Testis (tissue), 3 donors: ENCODE measurements around the gene IGFBP2. TPM values are rescaled to one million over a fixed set of nuclear protein-coding genes. Genes with fewer than 3 reads are reported as not detected.

Experiments used
- DNase-seq: peaks from one replicate; pipeline ENCODE4 v3.0.0-alpha.2; 2019
- H3K27ac ChIP-seq, 2 donors: fragments of 200-600 bp; sonication (generic); one replicate each; pipeline ENCODE4 v1.5.1; 2019
- H3K27me3 ChIP-seq: fragments of 200-600 bp; sonication (generic); one replicate; pipeline ENCODE4 v1.5.1; 2019
- H3K36me3 ChIP-seq: fragments of 200-600 bp; sonication (generic); one replicate; pipeline ENCODE4 v1.5.1; 2017; ENCODE audit warnings: low read depth; ENCODE audit errors: missing control alignments
- H3K4me1 ChIP-seq: fragments of 200-600 bp; sonication (generic); one replicate; pipeline ENCODE4 v1.5.1; 2019
- H3K4me3 ChIP-seq, 2 donors: fragments of 200-600 bp; sonication (generic); one replicate each; pipeline ENCODE4 v1.5.1; 2017 to 2019
- H3K9me3 ChIP-seq: fragments of 200-600 bp; sonication (generic); one replicate; pipeline ENCODE4 v1.5.1; 2017
- POLR2A ChIP-seq: fragments of 450-650 bp; IDR thresholded peaks from one replicate; pipeline ENCODE4 v1.6.1; 2017; ENCODE audit warnings: antibody characterized with exemption, mild to moderate bottlenecking, moderate library complexity
- WGBS, 2 donors: methylation state at CpG; one replicate each; pipeline ENCODE4 v1.1.5; 2018; 5-methylcytosine and 5-hydroxymethylcytosine counted together
- intact Hi-C: fragments of 100-400 bp; cut with DNase I; formaldehyde crosslinking; loops from one replicate; pipeline ENCODE4 v1.15.1; 2023; ENCODE audit warnings: low total_unique reads
- polyA plus RNA-seq: library from polyadenylated mRNA; stranded (reverse); fragments of 350-450 nt; fragmentation: Illumina TruSeq; extraction: RNeasy Lipid Tissue Mini Kit (QIAGEN cat#74804); gene quantifications from one replicate; pipeline ENCODE4 v1.2.3, GENCODE V29; 2014; ENCODE audit warnings: low read depth, low replicate concordance; ENCODE audit not compliant: insufficient read depth
- total RNA-seq, 2 donors: library from RNA; depleted of rRNA; stranded (reverse); fragments of >200 nt; gene quantifications; one replicate each; pipeline ENCODE4 v1.2.3, GENCODE V29; 2016
- TF ChIP-seq, protein P1 (sequence below), 3 experiments: fragments of 450-650 bp in 2 of 3; fragments of 200-600 bp in 1 of 3; sonication (generic) in 1 of 3; IDR thresholded peaks; one replicate each; pipeline ENCODE4 v1.5.1; 2016 to 2019; ENCODE audit warnings: antibody characterized with exemption in 3 of 3, mild to moderate bottlenecking in 2 of 3, moderate library complexity in 1 of 3

Gene IGFBP2
- total and polyA plus RNA-seq, 3 donors from 2014 or later, result 100 to 180 (median 118) TPM

DNA sequence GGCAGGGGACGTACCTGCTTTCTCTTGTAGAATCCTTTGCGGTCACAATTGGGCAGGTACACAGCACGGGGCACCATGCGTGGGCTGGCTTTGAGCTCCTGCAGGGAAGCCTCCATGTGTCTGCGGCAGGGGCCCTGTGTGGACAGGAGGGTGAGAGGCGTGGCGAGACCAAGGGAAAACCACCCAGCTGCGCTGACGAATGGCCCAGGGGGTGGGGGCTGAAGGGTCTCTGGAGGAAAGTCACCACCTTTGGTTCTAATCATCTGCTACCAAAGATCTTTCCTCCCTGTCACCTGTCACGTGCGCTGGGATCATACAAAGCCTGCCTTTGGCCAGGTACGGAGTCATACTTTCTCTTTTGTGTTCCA is 44.9 kb downstream of the IGFBP2 start:
- H3K4me3 ChIP-seq, result no peak overlapping the region
- 95% methylated on average over 12 of the region's 12 CpGs for WGBS, 2 donors
- no peak overlapping the region for H3K27ac ChIP-seq
- intact Hi-C loops, result no loop called here
- peaks cover 4% of the 10 kb centered on the region for H3K4me1 ChIP-seq
- H3K27me3 ChIP-seq, result no peaks in the 10 kb centered on the region
- no peak for DNase-seq
- TF ChIP-seq, protein P1, sequence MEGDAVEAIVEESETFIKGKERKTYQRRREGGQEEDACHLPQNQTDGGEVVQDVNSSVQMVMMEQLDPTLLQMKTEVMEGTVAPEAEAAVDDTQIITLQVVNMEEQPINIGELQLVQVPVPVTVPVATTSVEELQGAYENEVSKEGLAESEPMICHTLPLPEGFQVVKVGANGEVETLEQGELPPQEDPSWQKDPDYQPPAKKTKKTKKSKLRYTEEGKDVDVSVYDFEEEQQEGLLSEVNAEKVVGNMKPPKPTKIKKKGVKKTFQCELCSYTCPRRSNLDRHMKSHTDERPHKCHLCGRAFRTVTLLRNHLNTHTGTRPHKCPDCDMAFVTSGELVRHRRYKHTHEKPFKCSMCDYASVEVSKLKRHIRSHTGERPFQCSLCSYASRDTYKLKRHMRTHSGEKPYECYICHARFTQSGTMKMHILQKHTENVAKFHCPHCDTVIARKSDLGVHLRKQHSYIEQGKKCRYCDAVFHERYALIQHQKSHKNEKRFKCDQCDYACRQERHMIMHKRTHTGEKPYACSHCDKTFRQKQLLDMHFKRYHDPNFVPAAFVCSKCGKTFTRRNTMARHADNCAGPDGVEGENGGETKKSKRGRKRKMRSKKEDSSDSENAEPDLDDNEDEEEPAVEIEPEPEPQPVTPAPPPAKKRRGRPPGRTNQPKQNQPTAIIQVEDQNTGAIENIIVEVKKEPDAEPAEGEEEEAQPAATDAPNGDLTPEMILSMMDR (IDR thresholded peaks at IDR 0.05), result no peak
- no peak for TF ChIP-seq POLR2A
- no peaks in the 10 kb centered on the region for H3K36me3 ChIP-seq
- H3K9me3 ChIP-seq, result no peaks in the 10 kb centered on the region

DNA sequence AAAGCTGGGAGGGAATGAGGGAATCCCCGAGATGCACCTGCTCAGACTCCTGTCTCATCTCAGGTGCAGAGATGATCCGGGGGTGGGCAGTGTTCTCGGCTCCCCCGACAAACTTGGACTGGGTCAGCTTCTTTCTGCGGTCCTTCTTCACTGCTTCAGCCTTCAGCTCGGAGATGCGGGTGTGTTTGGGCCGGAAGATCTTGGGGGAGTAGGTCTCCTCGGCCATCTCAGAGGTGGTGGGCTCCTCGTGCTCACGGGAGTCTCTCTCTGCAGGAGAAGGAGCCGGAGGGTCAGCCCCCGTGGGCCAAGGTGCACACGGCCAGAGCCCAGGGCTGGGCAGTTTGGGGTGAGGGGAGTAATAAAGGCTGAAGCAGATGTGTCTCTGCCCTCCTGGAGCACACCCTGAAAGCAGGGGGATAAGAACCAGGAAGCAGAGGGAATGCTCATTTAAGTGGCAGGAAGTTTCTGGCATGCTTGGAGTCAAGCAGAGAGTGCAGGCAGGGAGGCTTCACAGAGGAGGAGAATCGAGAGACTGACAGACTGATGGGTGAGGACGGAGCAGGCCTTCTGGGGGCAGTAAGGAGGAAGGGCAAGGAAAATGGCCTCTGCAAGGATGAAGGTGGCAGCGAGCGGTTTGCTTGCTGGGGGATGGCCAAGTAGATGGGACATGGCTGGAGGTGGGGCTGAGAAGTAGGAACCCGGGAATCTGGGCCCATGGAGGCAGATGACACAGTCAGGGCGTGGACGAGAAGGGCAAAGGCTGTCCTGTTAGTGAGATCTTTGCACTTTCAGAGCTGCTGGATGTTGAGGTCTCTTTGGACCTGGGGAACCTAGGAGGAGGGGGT is 45.8 kb downstream of the IGFBP2 start:
- 89 to 92% methylated on average over 21 of the region's 21 CpGs for WGBS, 2 donors
- Histone ChIP-seq H3K36me3 (no peaks in the 10 kb centered on the region), H3K9me3 (no peaks in the 10 kb centered on the region), H3K27me3 (no peaks in the 10 kb centered on the region), H3K4me3 (no peak overlapping the region), H3K4me1 (peaks cover 4% of the 10 kb centered on the region), H3K27ac (no peak overlapping the region)
- no peak for DNase-seq
- TF ChIP-seq, protein P1 (IDR thresholded peaks at IDR 0.05), result no peak
- TF ChIP-seq POLR2A, result no peak
- intact Hi-C loops, result no loop called here

DNA sequence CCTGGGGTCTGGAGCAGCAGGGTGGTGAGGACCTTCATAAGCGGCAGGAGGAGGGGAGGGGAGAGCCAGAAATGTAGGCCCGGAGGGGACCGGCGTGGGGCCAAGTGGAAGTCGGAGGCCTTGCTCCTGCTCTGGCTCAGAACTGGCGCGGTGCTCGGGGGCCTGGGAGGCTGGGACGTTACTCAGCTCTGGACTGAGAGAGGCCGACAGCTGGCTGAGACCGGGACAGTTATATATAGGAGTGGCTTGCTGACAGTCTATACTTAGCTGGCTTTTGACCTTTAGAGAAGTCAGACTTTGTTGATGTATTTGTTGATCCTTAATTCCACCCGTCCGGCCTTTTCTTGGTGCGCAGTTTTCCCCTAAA is 46.4 kb downstream of the IGFBP2 start:
- no peaks in the 10 kb centered on the region for H3K36me3 ChIP-seq
- no peaks in the 10 kb centered on the region for H3K27me3 ChIP-seq
- DNase-seq, result no peak
- WGBS, 2 donors, result 81 to 85% methylated on average over 14 of the region's 14 CpGs
- no peak overlapping the region for H3K4me3 ChIP-seq
- peaks cover 4% of the 10 kb centered on the region for H3K4me1 ChIP-seq
- H3K27ac ChIP-seq, result no peak overlapping the region
- no peak for TF ChIP-seq POLR2A
- TF ChIP-seq, protein P1 (IDR thresholded peaks at IDR 0.05), result no peak
- intact Hi-C loops, result no loop called here
- H3K9me3 ChIP-seq, result no peaks in the 10 kb centered on the region

DNA sequence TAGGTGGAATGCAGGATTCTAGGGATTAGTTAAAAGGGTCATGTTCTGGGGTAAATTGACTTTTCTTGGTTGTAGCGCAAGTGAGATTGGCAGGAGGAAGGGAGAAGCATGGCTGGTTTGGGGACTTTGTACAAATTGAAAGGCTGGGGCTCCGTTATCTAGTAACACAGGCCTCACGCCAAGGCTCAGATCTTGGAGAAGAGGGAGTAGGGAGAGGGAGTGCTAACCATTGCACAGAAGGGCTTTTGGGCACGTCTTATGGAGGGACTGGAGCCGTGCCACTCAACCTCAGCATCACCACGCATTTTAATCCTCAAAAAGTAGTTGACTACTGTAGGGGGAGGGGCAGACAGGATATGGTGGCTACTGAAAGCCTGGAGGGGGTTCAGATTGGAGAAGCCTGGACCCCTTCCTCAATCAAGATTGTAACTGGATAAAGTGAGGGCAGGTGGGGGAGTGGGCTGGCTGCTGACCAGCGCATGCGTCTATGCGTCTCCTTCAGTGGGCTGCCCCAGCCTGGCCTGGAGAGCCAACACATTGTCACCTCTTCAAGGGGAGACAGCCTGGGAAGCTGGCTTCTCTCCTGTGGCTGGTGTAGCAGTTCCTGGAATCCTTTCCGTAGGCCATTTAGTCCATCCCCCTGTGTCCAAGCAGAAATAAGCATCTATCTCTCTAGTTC is 47.9 kb downstream of the IGFBP2 start:
- H3K27ac ChIP-seq, result no peak overlapping the region
- peaks cover 4% of the 10 kb centered on the region for H3K4me1 ChIP-seq
- 81 to 92% methylated on average over 10 of the region's 10 CpGs for WGBS, 2 donors
- no peaks in the 10 kb centered on the region for H3K27me3 ChIP-seq
- no peak overlapping the region for H3K4me3 ChIP-seq
- TF ChIP-seq POLR2A, result no peak
- TF ChIP-seq, protein P1 (IDR thresholded peaks at IDR 0.05), result no peak
- intact Hi-C loops, result no loop called here
- no peaks in the 10 kb centered on the region for H3K36me3 ChIP-seq
- DNase-seq, result no peak
- H3K9me3 ChIP-seq, result no peaks in the 10 kb centered on the region
